Cardiac muscle cell (in vitro differentiated cells and primary cell): ENCODE measurements around the gene CACNB3. TPM values are rescaled to one million over a fixed set of nuclear protein-coding genes. Genes with fewer than 3 reads are reported as not detected.
"Not testable (repeated sequence)": the region's sequence is repeated elsewhere in the genome, so short reads cannot be mapped to it uniquely, and the experiment has no call there.

ENCODE experiments used
- DNase-seq, 2 donors: peaks; one replicate each; pipeline versions ENCODE4 v3.0.0 to v3.0.0-alpha.2; 2010 to 2017; ENCODE audit warnings: low read depth in 1 of 2, low spot score in 1 of 2
- H3K27ac ChIP-seq: fragments of 200-600 bp; sonication (generic); 2 replicates; pipeline ENCODE4 v1.5.1; 2016
- H3K27me3 ChIP-seq: fragments of 200-600 bp; sonication (generic); 2 replicates; pipeline ENCODE4 v1.6.0; 2016; ENCODE audit warnings: control low read depth
- H3K36me3 ChIP-seq: fragments of 200-600 bp; sonication (generic); 2 replicates; pipeline ENCODE4 v1.5.1; 2016; ENCODE audit warnings: control low read depth
- H3K4me1 ChIP-seq: fragments of 200-600 bp; sonication (generic); 2 replicates; pipeline ENCODE4 v1.8.1; 2017; ENCODE audit warnings: low read depth, mild to moderate bottlenecking, mixed run types
- H3K4me3 ChIP-seq: fragments of 200-600 bp; sonication (generic); 2 replicates; pipeline ENCODE4 v1.5.1; 2016; ENCODE audit warnings: mild to moderate bottlenecking
- H3K9me3 ChIP-seq: fragments of 200-600 bp; sonication (generic); 2 replicates; pipeline ENCODE4 v1.5.1; 2017; ENCODE audit warnings: low read depth, mild to moderate bottlenecking, control low read depth
- CTCF ChIP-seq: IDR thresholded peaks from 2 replicates; pipeline ENCODE4 v1.5.1; 2012; ENCODE audit warnings: low read depth, mild to moderate bottlenecking, low read length
- polyA plus RNA-seq: library from polyadenylated mRNA; unstranded; fragments of >200 nt; fragmentation: Nextera tagmentation; extraction: Ambion mirVana; gene quantifications from 2 replicates; pipeline ENCODE4 v1.2.1, GENCODE V29; 2016
- total RNA-seq: library from RNA; depleted of rRNA; stranded (reverse); fragments of >200 nt; gene quantifications from 2 replicates; pipeline ENCODE4 v1.2.3, GENCODE V29; 2016

The CACNB3 gene
- total and polyA plus RNA-seq, 2 experiments from 2014 or later = 20.0 to 21.9 TPM

DNA sequence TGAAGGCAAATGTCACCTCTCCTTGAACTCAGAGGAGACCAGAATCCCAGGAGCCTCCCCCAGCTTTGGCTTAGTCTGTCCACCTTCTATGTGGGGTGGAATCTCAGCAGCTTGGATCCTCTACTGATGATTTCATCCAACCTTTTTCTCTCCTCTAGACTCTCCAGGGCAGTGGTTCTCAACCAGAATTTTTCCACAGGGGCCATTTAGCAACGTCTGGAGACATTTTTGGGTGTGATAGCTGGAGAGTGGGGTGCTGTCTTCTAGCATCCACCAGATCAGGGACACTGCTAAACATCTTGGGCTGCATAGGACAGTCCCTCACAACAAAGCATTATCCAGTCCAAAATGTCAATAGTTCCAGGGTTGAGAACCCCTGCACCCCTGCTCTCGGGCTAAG is 38.1 kb downstream of the CACNB3 start:
- no peak overlapping the region for H3K27ac ChIP-seq
- TF ChIP-seq CTCF = no peak
- H3K27me3 ChIP-seq = no peaks in the 10 kb centered on the region
- H3K4me3 ChIP-seq = no peak overlapping the region
- no peak for DNase-seq
- peaks cover 5% of the 10 kb centered on the region for H3K4me1 ChIP-seq
- no peaks in the 10 kb centered on the region for H3K36me3 ChIP-seq
- no peaks in the 10 kb centered on the region for H3K9me3 ChIP-seq

GRCh38 chr12:48857278-48857994 is 39.1 kb downstream of the CACNB3 start:
- Histone ChIP-seq H3K27ac (no peak overlapping the region), H3K9me3 (no peaks in the 10 kb centered on the region), H3K27me3 (no peaks in the 10 kb centered on the region), H3K36me3 (no peaks in the 10 kb centered on the region), H3K4me1 (peaks cover 5% of the 10 kb centered on the region), H3K4me3 (no peak overlapping the region)
- TF ChIP-seq CTCF = no peak
- no peak for DNase-seq

DNA sequence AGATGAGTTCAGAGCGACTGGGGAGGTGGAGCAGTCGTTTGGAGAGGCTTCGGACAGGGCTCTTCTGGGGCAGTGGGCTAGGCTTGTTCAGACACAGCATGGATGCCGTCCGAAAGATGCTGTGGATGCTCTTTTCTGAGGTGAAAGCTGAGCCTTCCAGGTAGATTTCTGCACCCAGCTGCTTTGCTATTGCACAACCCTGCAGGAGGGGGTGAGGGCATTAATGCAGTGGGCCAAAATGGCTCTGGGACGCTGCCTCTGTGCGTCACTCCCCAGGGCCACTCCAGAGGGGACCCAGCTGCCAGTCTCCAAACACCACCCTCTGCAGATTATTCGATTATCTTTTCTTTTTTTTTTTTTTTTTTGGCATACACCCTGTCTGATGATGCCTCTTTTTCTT is 39.7 kb downstream of the CACNB3 start:
- H3K4me1 ChIP-seq = peaks cover under 1% of the 10 kb centered on the region
- H3K9me3 ChIP-seq = no peaks in the 10 kb centered on the region
- H3K36me3 ChIP-seq = no peaks in the 10 kb centered on the region
- H3K27ac ChIP-seq = no peak overlapping the region
- H3K4me3 ChIP-seq = no peak overlapping the region
- no peaks in the 10 kb centered on the region for H3K27me3 ChIP-seq
- DNase-seq = no peak
- TF ChIP-seq CTCF = no peak

- peaks cover 2% of the 10 kb centered on the region for H3K27me3 ChIP-seq
- H3K4me3 ChIP-seq = no peak overlapping the region
- no peaks in the 10 kb centered on the region for H3K4me1 ChIP-seq
- no peak for TF ChIP-seq CTCF
- DNase-seq = no peak
- H3K36me3 ChIP-seq = no peaks in the 10 kb centered on the region
- H3K27ac ChIP-seq = no peak overlapping the region
- H3K9me3 ChIP-seq = no peaks in the 10 kb centered on the region
Observed at GRCh38 chr12:48859607-48860006, 41.3 kb downstream of the CACNB3 start.

DNA sequence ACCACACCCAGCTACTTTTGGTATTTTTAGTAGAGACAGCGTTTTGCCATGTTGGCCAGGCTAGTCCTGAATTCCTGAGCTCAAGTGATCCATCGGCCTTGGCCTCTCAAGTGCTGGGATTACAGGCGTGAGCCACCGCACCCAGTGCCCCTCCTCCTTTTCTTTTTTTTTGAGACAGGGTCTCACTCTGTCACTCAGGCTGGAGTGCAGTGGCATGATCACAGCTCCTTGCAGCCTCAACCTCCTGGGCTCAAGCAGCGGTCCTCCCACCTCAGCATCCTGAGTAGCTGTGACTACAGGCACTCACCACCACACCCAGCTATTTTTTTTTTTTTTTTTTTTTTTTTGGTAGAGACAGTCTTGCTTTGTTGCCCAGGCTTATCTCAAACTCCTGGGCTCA is 41.9 kb downstream of the CACNB3 start:
- not testable (repeated sequence) for H3K4me1 ChIP-seq, H3K27ac ChIP-seq, H3K4me3 ChIP-seq, H3K36me3 ChIP-seq, H3K27me3 ChIP-seq, DNase-seq, H3K9me3 ChIP-seq

DNA sequence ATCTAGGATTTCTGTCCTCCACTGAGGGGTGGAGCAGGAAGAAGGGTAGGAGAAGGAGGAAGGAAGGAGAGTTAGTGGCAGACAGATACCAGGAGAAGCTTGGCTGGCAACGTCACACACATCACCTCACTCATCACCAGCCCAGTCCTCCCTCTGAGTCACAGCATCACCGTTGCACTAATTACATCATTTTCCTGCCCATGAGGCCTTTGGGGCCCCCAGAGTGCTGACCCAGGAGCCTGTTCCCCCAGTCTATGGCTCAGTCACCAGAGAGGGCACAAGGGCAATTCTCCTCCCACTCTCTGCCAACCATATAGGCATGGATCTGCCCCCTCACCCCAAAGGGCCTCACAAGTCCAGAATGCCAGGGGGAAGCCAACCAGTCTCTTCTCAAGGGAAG is 42.8 kb downstream of the CACNB3 start:
- no peak for DNase-seq
- H3K4me1 ChIP-seq = no peaks in the 10 kb centered on the region
- H3K36me3 ChIP-seq = no peaks in the 10 kb centered on the region
- no peaks in the 10 kb centered on the region for H3K9me3 ChIP-seq
- no peak overlapping the region for H3K4me3 ChIP-seq
- H3K27ac ChIP-seq = no peak overlapping the region
- peaks cover 4% of the 10 kb centered on the region for H3K27me3 ChIP-seq
- TF ChIP-seq CTCF = no peak
